HFFc6 (cell line): Measurements from ENCODE around the gene HOXD10. TPM values are rescaled to one million over a fixed set of nuclear protein-coding genes. Genes with fewer than 3 reads are reported as not detected.

Experiments
- DNase-seq: peaks from one replicate; pipeline ENCODE4 v3.0.0-alpha.2; 2018
- H3K27ac Mint-ChIP-seq: 2 replicates; pipeline ENCODE4 v1.8.0; 2020; ENCODE audit warnings: mild to moderate bottlenecking, mixed read lengths
- H3K27me3 Mint-ChIP-seq: 2 replicates; pipeline ENCODE4 v1.8.0; 2021; ENCODE audit warnings: mild to moderate bottlenecking, moderate library complexity, mixed read lengths; ENCODE audit not compliant: insufficient read depth
- H3K36me3 Mint-ChIP-seq: 2 replicates; pipeline ENCODE4 v1.8.0; 2021; ENCODE audit warnings: low read depth, mixed read lengths
- H3K4me1 Mint-ChIP-seq: 2 replicates; pipeline ENCODE4 v1.8.0; 2020; ENCODE audit warnings: low read depth, mixed read lengths
- H3K4me3 Mint-ChIP-seq: 2 replicates; pipeline ENCODE4 v1.8.0; 2020; ENCODE audit warnings: mild to moderate bottlenecking, moderate library complexity, mixed read lengths
- H3K9me3 Mint-ChIP-seq: 2 replicates; pipeline ENCODE4 v1.8.0; 2020; ENCODE audit warnings: mild to moderate bottlenecking, mixed read lengths
- total RNA-seq, 6 experiments: library from RNA; stranded (reverse); fragmentation: NEBNext Ultra II Directional; extraction: Animal tissue kit (Norgen Biotek cat#: 25700); gene quantifications; 2 replicates in 1 of 6; 3 replicates in 5 of 6; pipeline ENCODE4 v1.2.3, GENCODE V29; 2021
- TF ChIP-seq, protein P1 (sequence below): fragments of 200-600 bp; sonication (generic); IDR thresholded peaks from 2 replicates; pipeline ENCODE4 v1.5.0; 2021; ENCODE audit warnings: antibody characterized with exemption, mild to moderate bottlenecking

HOXD10 gene
- total RNA-seq, 6 experiments from 2014 or later: 10.9 to 14.5 (median 12.8) TPM

DNA sequence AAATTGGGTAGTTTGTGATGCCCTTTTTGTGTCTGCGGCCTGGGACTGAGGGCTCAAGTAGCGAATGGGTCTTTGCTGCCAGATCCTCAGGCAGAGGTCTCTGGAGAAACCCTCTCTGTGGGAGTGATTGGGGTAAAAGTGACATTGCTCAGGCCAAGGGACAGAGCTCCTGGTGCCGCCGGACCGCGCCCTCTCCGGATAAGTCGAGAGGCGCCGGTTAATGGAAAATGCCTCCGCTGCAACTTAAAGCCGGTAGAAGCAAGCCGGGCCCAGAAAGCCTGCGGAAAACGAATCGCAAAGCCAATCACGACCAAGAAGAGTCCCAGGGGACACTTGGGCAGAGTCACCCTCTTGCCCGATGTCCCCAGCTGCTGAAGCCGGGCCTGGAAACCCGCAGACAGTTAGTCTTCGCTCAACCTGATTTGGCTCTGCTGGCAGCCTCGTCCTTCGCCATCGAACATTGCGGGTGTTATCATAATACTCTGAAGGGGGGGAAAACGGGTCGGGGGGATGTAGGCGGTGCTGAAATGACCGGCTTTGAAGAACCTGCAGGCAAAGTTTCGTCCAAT, 17.3 kb upstream of the HOXD10 start:
- H3K4me3 Mint-ChIP-seq: no peak overlapping the region
- no peaks in the 10 kb centered on the region for H3K9me3 Mint-ChIP-seq
- TF ChIP-seq, protein P1, sequence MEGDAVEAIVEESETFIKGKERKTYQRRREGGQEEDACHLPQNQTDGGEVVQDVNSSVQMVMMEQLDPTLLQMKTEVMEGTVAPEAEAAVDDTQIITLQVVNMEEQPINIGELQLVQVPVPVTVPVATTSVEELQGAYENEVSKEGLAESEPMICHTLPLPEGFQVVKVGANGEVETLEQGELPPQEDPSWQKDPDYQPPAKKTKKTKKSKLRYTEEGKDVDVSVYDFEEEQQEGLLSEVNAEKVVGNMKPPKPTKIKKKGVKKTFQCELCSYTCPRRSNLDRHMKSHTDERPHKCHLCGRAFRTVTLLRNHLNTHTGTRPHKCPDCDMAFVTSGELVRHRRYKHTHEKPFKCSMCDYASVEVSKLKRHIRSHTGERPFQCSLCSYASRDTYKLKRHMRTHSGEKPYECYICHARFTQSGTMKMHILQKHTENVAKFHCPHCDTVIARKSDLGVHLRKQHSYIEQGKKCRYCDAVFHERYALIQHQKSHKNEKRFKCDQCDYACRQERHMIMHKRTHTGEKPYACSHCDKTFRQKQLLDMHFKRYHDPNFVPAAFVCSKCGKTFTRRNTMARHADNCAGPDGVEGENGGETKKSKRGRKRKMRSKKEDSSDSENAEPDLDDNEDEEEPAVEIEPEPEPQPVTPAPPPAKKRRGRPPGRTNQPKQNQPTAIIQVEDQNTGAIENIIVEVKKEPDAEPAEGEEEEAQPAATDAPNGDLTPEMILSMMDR: no peak
- DNase-seq: no peak
- peaks cover 13% of the 10 kb centered on the region for H3K27me3 Mint-ChIP-seq
- H3K36me3 Mint-ChIP-seq: no peaks in the 10 kb centered on the region
- no peak overlapping the region for H3K27ac Mint-ChIP-seq
- peaks cover 31% of the 10 kb centered on the region for H3K4me1 Mint-ChIP-seq

DNA sequence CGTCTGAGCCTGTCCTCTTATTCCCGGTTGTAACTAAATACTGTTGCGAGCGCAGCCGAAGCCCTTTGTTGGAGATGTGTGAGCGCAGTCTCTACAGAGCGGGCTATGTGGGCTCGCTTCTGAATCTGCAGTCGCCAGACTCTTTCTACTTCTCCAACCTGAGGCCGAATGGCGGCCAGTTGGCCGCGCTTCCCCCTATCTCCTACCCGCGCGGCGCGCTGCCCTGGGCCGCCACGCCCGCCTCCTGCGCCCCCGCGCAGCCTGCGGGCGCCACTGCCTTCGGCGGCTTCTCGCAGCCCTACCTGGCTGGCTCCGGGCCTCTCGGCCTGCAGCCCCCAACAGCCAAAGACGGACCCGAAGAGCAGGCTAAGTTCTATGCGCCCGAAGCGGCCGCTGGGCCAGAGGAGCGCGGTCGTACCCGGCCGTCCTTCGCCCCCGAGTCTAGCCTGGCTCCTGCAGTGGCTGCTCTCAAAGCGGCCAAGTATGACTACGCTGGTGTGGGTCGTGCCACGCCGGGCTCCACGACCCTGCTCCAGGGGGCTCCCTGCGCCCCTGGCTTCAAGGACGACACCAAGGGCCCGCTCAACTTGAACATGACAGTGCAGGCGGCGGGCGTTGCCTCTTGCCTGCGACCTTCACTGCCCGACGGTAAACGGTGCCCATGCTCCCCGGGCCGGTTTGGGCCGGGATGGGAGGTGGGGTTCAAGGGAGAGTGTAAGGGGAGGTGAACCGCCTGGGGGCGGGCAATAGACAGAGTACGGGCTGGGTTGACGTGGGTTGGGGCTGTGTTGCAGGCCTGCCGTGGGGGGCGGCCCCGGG, 16.6 kb upstream of the HOXD10 start, which contains the start of gene HOXD12:
TSS of gene HOXD12 (plus strand) at position 68 of the 819 bp plus-strand sequence. CDS start at position 75, 7 bp downstream.
- H3K4me3 Mint-ChIP-seq: peak within 1 kb of the TSS; percentile 85; the same call in 1 of the 2 replicates
- DNase-seq: no peak
- H3K9me3 Mint-ChIP-seq: no peaks in the 10 kb centered on the region
- peaks cover 34% of the 10 kb centered on the region for H3K4me1 Mint-ChIP-seq
- peaks cover 13% of the 10 kb centered on the region for H3K27me3 Mint-ChIP-seq
- TF ChIP-seq, protein P1: no peak
- H3K36me3 Mint-ChIP-seq: no peaks in the 10 kb centered on the region
- no peak within 1 kb of the TSS for H3K27ac Mint-ChIP-seq

DNA sequence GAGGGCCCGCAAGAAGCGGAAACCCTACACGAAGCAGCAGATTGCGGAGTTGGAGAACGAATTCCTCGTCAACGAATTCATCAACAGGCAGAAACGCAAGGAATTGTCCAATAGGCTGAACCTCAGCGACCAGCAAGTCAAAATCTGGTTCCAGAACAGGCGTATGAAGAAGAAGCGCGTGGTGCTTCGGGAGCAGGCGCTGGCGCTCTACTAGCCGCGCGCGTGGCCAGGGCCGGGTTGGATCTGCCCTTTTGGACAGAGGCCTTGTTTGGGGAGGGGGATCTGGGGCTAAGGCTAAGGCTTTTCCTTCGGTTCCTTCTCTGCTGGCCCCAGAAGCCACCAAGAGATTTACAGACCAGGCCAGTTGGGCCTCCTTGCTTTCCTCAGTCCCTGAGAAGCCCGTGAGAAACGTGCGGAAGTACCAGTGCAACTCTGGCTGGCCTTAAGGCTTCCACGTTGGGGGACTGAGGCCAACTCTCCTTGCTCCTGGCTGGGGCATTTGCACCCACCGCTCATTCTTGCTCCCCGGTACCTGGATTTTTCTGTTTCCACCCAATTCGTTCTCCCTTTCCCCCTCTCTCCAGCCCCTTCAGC, 15.9 kb upstream of the HOXD10 start:
- H3K27me3 Mint-ChIP-seq: peaks cover 16% of the 10 kb centered on the region
- no peak for DNase-seq
- H3K36me3 Mint-ChIP-seq: no peaks in the 10 kb centered on the region
- TF ChIP-seq, protein P1: no peak
- no peaks in the 10 kb centered on the region for H3K9me3 Mint-ChIP-seq
- H3K4me3 Mint-ChIP-seq: no peak overlapping the region
- H3K4me1 Mint-ChIP-seq: peaks cover 40% of the 10 kb centered on the region
- no peak overlapping the region for H3K27ac Mint-ChIP-seq

DNA sequence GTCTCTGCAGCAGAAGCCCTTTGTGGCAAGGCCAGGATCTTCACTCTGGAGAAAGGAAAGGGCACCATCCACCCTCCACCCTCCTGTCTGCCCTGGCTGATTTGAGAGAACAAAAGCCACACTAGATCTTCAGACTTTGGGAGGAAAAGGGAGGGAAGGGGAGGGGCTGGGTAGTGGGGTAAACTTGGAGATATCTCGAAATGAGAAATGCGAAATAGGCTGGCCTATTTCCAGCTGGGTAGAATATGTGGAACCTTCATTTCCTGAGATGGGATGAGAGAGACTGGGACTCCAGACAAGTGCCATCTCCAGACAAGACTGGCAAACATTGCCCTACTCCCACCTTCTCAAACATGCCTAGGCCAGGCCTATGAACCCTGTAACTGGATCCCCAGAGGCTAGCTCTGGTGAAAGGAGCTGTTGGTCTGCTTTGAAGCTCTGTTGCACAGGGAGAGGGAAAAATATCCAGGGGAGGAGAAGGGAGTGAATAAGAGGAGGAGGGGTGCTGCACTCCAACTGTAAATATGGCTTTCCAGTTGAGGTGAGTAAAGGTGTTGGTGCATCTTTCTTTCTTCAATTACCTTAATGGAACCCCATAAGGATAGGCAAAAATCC, 15.3 kb upstream of the HOXD10 start:
- Mint-ChIP-seq H3K27me3 (peaks cover 19% of the 10 kb centered on the region), H3K4me3 (no peak overlapping the region), H3K4me1 (peaks cover 43% of the 10 kb centered on the region), H3K36me3 (no peaks in the 10 kb centered on the region), H3K9me3 (no peaks in the 10 kb centered on the region), H3K27ac (no peak overlapping the region)
- TF ChIP-seq, protein P1: no peak
- DNase-seq: no peak

DNA sequence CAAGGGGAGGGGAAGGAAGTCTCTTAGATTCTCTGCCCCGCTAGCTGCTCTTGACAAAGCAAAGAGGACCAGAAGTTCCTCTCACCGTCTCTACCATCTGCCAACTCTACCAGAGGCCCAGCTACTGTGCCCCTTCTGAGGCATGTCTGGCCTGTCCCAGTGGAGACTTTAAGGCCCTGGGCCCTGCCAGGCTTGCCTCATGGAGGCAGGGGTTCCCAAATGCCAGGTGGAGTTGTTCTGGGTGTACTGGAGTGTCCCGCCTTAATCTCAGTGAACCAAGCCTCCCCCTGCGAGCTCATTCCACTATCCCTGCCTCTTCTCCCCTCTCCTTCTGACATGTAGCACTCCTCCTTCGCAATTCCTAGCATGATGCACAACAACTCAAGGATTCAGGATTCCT, 14.7 kb upstream of the HOXD10 start:
- Mint-ChIP-seq H3K27me3 (peaks cover 14% of the 10 kb centered on the region), H3K36me3 (no peaks in the 10 kb centered on the region), H3K4me1 (peaks cover 40% of the 10 kb centered on the region), H3K4me3 (no peak overlapping the region), H3K9me3 (no peaks in the 10 kb centered on the region), H3K27ac (no peak overlapping the region)
- TF ChIP-seq, protein P1: no peak
- DNase-seq: no peak
